GM18526 (cell line): ENCODE results near the gene YY1AP1.

Experiments
- POLR2A ChIP-seq: IDR thresholded peaks from 3 replicates; pipeline ENCODE4 v1.6.1; 2011; ENCODE audit not compliant: insufficient read length; ENCODE audit errors: extremely low read depth

Gene YY1AP1

GRCh38 chr1:155643230-155643629 is 45.3 kb downstream of the YY1AP1 start:
- no peak for TF ChIP-seq POLR2A

- TF ChIP-seq POLR2A, result no peak
Observed at GRCh38 chr1:155640367-155640766, 48.2 kb downstream of the YY1AP1 start.

- TF ChIP-seq POLR2A, result no peak
Observed at GRCh38 chr1:155636397-155637153, 52.0 kb downstream of the YY1AP1 start.

- no peak for TF ChIP-seq POLR2A
Observed at GRCh38 chr1:155623357-155623756, 65.2 kb downstream of the YY1AP1 start.

GRCh38 chr1:155622191-155622590 is 66.4 kb downstream of the YY1AP1 start:
- TF ChIP-seq POLR2A, result no peak

- peak; percentile 85 for TF ChIP-seq POLR2A
Observed at GRCh38 chr1:155609515-155610256, 78.9 kb downstream of the YY1AP1 start, which contains the start of gene MSTO1. Gene MSTO1 (plus strand): TSS chr1:155610218. CDS start chr1:155610249, 31 bp downstream.
